CD4-positive, alpha-beta T cell treated with Interleukin-4 for 1 hour (primary cell): ENCODE results near the gene IFIT3.
"Not testable (repeated sequence)": the region's sequence is repeated elsewhere in the genome, so short reads cannot be mapped to it uniquely, and the experiment has no call there.

ENCODE experiments used
- DNase-seq, 2 donors: peaks; one replicate each; pipeline ENCODE4 v3.0.0-alpha.2; 2020 to 2022

Gene IFIT3

DNA sequence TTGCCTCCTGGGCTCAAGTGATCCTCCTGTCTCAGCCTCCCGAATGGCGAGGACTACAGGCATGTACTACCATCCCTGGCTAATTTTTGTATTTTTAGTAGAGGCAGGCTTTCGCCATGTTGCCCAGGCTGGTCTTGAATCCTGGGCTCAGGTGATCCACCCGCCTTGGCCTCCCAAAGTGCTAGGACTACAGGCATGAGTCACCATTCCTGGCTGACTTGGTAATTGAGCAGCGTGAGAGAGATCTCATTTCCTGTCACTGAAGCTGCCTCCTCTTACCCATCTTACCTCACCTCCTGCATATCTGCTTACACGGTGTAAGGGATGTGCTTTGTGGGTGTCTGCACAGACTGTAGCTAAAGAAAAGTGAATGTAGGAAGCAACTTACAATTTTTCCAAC, 9.7 kb downstream of the IFIT3 start:
- peak in 1 of 2 donors; percentile 39 for DNase-seq

DNA sequence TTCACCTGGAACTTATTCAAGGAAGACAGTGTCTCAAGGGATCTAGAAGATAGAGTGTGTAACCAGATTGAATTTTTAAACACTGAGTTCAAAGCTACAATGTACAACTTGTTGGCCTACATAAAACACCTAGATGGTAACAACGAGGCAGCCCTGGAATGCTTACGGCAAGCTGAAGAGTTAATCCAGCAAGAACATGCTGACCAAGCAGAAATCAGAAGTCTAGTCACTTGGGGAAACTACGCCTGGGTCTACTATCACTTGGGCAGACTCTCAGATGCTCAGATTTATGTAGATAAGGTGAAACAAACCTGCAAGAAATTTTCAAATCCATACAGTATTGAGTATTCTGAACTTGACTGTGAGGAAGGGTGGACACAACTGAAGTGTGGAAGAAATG, 10.9 kb downstream of the IFIT3 start:
- DNase-seq, result no peak

DNA sequence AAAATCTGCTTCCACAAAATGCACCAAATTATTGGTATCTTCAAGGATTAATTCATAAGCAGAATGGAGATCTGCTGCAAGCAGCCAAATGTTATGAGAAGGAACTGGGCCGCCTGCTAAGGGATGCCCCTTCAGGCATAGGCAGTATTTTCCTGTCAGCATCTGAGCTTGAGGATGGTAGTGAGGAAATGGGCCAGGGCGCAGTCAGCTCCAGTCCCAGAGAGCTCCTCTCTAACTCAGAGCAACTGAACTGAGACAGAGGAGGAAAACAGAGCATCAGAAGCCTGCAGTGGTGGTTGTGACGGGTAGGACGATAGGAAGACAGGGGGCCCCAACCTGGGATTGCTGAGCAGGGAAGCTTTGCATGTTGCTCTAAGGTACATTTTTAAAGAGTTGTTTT, 12.1 kb downstream of the IFIT3 start:
- DNase-seq, result no peak

DNA sequence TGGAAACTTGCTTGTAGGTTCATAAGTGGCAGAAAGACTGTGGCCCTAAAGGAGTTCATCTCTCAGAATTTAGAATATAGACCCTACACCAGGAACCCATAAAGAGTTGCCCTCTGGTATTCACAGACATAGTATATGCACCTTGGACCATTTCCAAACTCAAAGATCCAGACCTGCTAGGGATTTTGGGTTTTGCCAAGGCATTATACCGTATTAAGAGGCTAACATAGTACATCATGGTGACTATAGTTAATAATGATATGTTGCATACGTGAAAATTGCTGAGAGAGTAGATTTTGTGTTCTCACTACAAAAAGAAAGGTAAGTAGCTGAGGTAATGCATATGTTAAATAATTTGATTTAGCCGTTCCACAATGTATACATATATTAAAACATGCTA, 13.9 kb downstream of the IFIT3 start:
- no peak for DNase-seq

DNA sequence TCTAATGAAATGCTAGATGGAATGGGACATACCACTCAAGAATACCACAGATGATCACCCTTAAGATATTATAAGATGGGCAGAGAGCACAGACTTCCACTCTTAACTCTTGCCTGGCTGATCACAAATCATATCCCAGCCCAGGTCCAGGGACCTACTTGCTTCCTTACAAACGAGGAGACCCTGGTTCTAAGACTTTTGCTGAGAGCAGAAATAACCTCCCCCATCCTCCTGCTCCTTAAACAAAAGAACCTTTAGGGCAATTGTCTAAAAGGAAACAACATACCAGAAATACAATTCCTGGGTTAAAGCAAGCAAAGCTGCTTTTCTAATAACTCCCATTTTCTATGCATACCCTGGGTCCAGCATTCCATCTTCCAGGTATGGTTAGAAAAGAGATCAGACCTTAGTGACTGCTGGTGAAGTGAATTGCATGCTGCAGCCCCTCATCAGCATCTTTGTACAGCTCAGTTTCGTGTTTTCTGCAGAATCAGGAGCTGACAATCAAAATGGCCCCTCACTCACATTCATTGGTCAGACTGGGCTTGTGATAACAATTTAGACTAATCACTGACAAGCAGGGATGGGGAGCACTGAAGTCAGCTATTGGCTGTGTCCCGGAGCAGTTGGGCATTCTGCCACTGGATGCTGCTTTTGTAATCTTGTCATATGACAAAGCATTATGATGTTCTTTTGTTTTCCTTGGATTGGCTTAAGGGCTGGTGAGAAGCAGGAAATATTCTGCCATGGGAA, 14.6 kb downstream of the IFIT3 start:
- DNase-seq, result no peak

DNA sequence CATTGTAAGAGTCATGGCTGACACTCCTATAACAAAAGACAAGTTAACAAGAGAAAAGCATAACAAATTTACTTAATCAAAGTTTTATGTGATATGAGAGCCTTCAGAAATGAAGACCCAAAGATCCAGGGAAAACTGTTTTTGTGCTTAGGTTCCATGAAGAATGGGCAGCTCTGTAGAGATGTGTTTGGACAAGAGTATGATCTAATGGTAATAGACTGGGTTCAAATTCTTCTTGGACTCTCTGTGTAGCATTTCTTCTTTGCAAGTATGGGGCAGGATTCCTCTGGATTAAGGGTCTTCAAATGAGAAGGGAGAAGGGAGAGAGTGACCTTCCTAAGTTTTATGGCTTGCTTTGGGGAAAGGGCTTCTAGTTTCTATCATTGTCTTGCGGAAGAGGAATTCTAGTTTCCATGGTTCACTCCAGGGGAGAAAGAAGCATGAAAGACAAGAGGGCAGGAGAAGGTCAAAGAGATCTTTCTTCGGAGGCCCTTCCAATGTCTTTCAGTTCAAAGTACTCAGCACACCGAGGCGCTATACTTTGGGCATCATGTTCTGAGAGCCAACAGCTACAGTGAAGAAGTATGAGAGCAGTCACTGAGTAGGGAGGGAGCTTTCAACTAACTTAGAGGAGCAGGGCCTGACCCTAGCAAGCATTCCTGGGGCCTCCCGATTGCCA, 15.4 kb downstream of the IFIT3 start:
- no peak for DNase-seq

DNA sequence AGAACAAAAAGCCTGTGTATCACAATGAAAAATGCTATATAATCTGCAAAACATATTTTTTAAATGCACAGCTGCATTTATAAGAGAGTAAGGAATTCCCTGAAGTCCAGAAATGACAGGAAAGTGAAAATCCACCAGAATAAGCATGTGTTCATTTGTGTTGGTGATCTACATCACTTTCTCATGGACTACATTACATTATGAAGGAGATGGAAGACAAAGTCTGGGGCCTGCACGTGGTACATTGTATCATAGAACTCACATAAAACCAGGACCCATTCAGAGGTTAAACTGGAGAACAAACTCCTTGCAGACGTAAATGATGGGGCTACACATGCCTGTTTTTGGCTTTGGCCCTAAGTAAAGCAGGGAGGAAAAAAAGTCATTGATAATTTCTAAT, 16.4 kb downstream of the IFIT3 start:
- no peak for DNase-seq

GRCh38 chr10:89345367-89346000, 17.7 kb downstream of the IFIT3 start:
- no peak for DNase-seq

DNA sequence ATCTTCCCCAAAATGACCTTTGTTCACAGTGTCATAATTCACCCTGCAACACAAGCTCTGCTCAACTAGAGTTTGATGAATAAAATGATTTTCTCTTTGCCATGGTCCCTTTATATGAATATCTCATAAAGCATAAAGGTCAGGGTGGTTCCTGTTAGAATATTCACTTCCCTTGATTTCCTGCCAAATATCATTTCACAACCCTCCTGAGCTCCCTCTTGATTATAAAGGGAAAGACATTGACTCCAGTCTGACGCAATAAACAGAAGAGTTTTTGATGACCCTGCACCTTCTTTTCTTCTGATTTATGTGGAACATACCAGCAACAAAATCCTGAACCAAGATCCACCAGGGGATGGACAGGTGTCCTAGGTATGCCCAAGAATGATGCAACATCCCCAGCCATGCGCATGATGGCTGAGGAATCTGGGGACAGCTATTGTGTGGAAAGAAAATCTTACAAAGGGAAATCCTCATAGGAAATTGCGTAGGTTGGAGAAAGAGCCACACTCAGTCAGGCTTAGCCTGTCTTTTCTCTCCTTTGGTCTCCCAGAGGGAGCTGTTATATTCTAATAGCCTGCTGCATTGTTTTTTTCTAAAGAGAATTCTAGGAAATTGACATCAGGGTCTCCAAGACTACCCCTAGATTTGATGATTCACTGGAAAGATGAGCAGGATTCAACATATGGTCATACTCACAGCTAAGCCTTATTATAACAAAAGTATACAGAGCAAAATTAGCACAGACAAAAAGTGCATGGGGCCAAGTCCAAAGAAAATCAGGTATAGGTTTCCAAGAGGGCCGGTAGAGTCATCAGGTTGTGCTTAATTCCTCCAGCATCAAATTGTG, 18.8 kb downstream of the IFIT3 start:
- DNase-seq, result no peak

DNA sequence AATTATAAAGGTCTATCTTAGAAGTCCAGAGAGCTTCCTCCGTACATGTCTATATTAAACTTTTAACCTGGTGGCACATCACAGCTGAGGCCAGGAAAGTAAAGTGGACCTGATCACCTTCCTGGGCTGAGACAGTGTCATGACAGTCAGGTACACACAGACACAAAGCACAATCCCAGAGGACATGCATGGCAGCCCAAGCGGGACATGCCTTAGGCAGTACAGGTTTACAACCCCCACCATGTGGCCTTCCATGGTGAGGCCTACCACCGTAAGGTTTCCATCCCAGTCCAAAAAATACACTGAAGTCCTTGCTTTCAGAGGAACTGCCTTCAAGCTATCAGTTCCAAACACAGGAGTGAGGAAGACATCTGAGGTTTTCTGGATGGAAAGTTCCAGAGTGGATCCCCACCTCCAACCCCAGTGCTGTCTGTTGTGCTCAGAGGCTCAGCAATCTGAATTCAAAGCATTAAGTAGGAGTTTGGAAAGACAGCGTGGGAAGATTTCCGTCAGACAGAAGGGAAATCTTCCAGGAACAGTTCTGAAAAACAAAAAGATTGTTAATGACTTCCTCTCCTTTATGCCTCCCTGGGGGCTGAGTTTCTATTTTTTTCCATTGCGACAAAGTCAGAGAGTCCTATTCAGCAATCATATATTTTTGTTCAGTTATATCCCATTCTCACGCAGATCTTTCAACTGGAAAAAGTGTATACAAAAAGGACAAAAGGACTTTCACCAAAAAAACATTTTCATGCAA, 20.1 kb downstream of the IFIT3 start:
- no peak for DNase-seq

- no peak for DNase-seq
Observed at GRCh38 chr10:89348481-89348880, 20.7 kb downstream of the IFIT3 start.

DNA sequence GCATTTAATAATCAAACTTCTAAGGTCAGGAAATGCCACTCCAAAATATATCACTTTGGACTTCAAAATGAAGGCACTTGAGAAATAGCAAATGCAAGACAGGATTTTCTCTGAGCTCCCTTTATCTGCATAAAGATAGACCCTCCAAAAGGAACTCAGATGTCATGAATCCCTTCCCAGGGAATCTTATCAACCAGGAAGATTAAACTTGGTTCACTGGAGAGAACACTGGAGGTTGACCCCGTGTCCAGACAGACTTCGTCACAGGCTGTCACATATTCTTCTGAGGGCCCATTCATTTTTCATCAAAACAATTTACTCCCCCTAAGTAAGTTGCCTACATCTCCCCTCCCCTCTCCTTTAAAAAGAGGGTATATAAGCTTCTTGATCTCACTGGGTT, 21.2 kb downstream of the IFIT3 start:
- DNase-seq, result no peak

DNA sequence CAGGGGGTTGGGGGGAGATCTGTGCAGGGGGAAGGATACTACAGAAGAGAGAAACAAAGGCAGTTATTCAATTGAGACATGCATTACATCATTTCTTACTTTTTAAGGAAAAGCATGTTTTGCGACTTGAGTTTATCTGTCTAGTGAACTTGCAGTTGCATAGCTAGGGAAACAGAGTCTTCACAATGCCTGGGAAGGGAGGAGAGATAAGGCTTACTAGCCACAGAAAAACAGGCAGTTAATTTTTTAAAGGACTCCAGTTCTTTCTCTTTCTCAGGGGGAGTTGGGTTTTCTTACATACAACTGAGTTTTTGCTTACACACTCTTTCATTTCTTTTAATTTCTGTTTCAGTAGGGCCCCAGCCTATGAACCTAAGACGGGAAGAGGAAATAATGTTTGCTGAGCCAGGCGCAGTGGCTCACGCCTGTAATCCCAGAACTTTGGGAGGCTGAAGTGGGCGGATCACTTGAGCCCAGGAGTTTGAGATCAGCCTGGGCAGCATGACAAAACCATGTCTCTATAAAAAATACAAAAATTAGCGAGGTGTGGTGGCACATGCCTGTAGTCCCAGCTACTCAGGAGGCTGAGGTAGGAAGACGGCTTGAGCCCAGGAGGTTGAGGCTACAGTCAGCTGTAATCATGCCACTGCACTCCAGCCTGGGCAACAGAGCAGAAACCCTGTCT, 23.0 kb downstream of the IFIT3 start:
- DNase-seq, result not testable (repeated sequence)

DNA sequence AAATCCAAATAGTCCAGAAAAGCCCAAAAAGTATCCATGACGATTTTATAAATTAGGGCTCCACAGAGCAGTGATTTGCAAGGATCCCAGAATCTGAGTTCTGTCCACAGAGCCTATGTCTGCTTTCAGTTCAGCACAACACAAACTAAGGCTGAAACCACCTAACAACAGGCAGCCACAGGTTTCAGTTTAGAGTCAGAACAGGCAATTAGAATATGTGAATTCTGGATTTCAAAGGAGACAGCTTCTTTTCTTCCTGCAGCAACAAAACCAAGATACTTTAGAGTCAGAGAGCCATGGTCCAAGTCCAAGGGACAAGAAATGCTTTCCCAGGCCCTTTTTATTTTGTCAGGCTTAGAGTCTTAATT, 23.6 kb downstream of the IFIT3 start:
- no peak for DNase-seq

DNA sequence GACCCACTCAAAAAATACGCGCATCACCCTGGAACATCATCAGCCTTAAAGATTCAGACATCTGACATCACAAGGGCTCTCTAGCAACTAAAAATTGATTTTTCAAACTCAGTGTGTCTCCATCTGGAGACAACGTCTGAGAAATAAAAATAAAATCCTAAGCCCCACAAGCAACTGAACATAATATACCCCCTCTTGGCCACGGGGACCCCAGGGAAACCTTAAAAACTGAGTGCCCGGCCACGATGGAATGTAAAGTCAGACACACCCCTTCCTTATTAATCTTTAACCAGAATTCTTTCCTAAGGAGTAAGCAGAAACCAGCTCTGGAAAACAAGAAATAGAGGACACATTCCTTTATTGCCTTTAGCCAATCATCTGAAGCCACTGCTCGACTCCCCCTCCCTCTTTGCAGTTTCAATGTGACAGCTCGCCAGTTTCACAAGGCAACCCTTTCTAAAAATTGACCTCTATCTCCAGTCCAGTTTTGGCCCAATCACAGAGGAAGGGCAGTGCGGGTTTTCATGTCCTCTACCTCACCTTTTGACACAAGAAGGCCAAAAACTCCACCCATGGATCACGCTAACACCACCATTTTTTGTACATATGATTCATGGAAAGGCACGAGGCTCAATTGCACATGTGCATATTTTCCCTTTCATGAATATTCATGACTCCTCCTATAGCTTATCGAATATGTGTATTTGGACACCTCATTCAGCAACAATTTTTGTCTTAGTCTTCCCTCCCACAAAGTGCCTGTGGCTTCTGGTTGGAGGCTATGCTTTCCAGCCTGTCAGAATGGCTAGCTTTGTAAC, 24.2 kb downstream of the IFIT3 start:
- no peak for DNase-seq

GRCh38 chr10:89352802-89353201, 25.0 kb downstream of the IFIT3 start:
- DNase-seq, result no peak

GRCh38 chr10:89355394-89355931, 27.7 kb downstream of the IFIT3 start:
- no peak for DNase-seq

- DNase-seq, result no peak
Observed at GRCh38 chr10:89357096-89357495, 29.3 kb downstream of the IFIT3 start.

DNA sequence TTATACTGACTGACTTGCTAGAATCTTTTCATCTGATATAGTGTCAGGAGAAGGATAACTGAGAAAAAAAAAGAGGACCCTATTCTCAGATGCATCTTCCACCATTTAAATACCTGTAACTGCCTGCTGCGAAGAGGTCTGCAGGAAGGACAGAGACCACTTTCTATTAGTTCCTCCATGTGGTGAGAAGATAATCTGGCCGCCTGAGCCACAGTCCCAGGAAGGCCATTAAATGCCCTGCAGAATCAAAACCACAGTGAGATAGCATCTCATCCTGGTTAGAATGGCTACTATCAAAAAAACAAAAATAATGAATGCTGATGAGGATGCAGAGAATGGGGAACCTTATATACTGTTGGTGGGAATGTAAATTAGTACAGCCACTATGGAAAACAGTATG, 30.2 kb downstream of the IFIT3 start:
- DNase-seq, result no peak

- DNase-seq, result no peak
Observed at GRCh38 chr10:89360157-89360556, 32.4 kb downstream of the IFIT3 start.

- DNase-seq, result no peak
Observed at GRCh38 chr10:89362929-89363328, 35.1 kb downstream of the IFIT3 start.
